Keratinocyte (primary cell): ENCODE measurements around the gene KEAP1.

Experiments used
- EZH2 ChIP-seq: IDR thresholded peaks from one replicate; pipeline ENCODE4 v1.6.1; 2012; ENCODE audit warnings: inconsistent platforms, mild to moderate bottlenecking, low read length, moderate library complexity
- TF ChIP-seq, protein P1 (sequence below), 3 experiments: IDR thresholded peaks in 1 of 3; conservative IDR thresholded peaks in 1 of 3; optimal IDR thresholded peaks in 1 of 3; 2 replicates in 2 of 3; 3 replicates in 1 of 3; pipeline versions ENCODE3 to v1.5.1; 2011; ENCODE audit warnings: low read length in 3 of 3, mild to moderate bottlenecking in 3 of 3, moderate library complexity in 2 of 3, control low read depth in 1 of 3, inconsistent platforms in 1 of 3; ENCODE audit not compliant: insufficient read depth in 2 of 3; ENCODE audit errors: extremely low read depth in 1 of 3

DNA sequence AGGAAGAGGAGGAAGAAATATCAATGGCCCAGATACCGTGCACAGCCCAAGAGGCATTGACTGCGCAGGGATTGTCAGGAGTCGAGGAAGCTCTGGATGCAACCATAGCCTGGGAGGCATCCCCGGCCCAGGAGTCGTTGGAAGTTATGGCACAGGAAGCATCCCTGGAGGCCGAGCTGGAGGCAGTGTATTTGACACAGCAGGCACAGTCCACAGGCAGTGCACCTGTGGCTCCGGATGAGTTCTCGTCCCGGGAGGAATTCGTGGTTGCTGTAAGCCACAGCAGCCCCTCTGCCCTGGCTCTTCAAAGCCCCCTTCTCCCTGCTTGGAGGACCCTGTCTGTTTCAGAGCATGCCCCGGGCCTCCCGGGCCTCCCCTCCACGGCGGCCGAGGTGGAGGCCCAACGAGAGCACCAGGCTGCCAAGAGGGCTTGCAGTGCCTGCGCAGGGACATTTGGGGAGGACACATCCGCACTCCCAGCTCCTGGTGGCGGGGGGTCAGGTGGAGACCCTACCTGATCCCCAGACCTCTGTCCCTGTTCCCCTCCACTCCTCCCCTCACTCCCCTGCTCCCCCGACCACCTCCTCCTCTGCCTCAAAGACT, 36.0 kb downstream of the KEAP1 start:
- TF ChIP-seq EZH2, result no peak
- TF ChIP-seq, protein P1, sequence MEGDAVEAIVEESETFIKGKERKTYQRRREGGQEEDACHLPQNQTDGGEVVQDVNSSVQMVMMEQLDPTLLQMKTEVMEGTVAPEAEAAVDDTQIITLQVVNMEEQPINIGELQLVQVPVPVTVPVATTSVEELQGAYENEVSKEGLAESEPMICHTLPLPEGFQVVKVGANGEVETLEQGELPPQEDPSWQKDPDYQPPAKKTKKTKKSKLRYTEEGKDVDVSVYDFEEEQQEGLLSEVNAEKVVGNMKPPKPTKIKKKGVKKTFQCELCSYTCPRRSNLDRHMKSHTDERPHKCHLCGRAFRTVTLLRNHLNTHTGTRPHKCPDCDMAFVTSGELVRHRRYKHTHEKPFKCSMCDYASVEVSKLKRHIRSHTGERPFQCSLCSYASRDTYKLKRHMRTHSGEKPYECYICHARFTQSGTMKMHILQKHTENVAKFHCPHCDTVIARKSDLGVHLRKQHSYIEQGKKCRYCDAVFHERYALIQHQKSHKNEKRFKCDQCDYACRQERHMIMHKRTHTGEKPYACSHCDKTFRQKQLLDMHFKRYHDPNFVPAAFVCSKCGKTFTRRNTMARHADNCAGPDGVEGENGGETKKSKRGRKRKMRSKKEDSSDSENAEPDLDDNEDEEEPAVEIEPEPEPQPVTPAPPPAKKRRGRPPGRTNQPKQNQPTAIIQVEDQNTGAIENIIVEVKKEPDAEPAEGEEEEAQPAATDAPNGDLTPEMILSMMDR (optimal IDR thresholded peaks at IDR 0.05 in 1 of 3, IDR thresholded peaks at IDR 0.05 in 1 of 3, conservative IDR thresholded peaks at IDR 0.05 in 1 of 3; ENCODE audit: extremely low read depth in 1 of 3, insufficient read depth in 2 of 3, low read length in 3 of 3), result no peak
